ENCODE measurements around the gene ZNF488.

ZNF488 gene

GRCh38 chr10:47423476-47423875, 39.4 kb upstream of the ZNF488 start:
- DNase-seq (ENCODE audit: low read depth in 1 of 2, low spot score in 1 of 2), result no peak
- no peaks in the 10 kb centered on the region for H3K27me3 ChIP-seq (ENCODE audit: insufficient read depth, poor library complexity, severe bottlenecking)
- H3K4me3 ChIP-seq (replicated peaks; ENCODE audit: insufficient read depth, low read length), result no peak overlapping the region
- TF ChIP-seq REST (IDR thresholded peaks at IDR 0.05; ENCODE audit: insufficient replicate concordance, low read depth) (no peak), SPI1 (IDR thresholded peaks at IDR 0.05; ENCODE audit: borderline replicate concordance, low read depth) (no peak), POLR2AphosphoS5 (IDR thresholded peaks at IDR 0.05; ENCODE audit: low read depth) (no peak), CTCF (IDR thresholded peaks at IDR 0.05; ENCODE audit: insufficient read depth, low read length) (no peak), GABPA (IDR thresholded peaks at IDR 0.05; ENCODE audit: low read depth) (no peak)
- no peak overlapping the region for H3K27ac ChIP-seq (replicated peaks)

DNA sequence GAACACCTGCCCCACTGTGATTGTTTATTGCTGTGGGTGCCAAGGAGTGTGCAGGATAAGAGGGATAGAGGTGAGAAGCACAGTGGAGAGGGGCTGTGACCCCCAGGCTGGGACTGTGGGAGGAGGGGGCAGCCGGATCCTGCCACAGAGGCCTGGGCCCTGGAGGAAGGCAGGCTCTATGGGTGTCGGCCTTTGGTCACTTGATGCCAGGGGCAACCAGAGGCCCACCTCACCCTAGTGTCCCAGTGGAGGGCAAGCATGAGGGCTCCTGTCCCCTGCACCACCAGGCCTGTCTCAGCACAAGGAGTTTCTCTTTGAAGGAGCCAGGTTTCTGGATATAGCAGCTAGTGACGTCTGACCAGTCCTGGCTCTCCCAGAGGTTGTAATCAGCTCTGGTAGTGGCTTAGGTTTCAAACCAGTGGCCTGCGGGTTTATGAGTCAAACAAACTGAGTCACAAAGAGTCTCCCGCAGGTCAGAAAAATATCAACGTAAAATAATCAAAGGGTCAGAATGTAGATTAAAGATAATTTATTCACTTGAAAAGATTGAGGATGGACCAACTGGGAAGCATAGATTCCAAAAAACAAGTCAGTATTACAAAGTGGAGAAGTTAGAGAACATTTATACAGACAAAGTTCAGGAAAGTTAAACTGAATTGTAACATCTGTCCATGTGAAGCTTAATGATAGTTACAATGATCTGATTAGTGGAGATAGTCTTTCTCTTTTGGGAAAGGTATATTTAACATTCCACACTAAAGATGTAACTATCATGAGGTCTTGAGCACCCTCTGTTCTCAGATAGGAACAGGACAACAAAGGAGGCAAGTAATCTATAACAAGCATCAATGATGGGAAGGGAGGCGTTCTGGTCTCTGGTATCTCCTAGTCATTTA, 37.2 kb upstream of the ZNF488 start:
- H3K27ac ChIP-seq (replicated peaks), result no peak overlapping the region
- H3K4me3 ChIP-seq (replicated peaks; ENCODE audit: insufficient read depth, low read length), result no peak overlapping the region
- TF ChIP-seq SPI1 (IDR thresholded peaks at IDR 0.05; ENCODE audit: borderline replicate concordance, low read depth) (no peak), GABPA (IDR thresholded peaks at IDR 0.05; ENCODE audit: low read depth) (no peak), CTCF (IDR thresholded peaks at IDR 0.05; ENCODE audit: insufficient read depth, low read length) (no peak), POLR2AphosphoS5 (IDR thresholded peaks at IDR 0.05; ENCODE audit: low read depth) (no peak), REST (IDR thresholded peaks at IDR 0.05; ENCODE audit: insufficient replicate concordance, low read depth) (no peak)
- no peak for DNase-seq (ENCODE audit: low read depth in 1 of 2, low spot score in 1 of 2)
- H3K27me3 ChIP-seq (ENCODE audit: insufficient read depth, poor library complexity, severe bottlenecking), result no peaks in the 10 kb centered on the region

GRCh38 chr10:47420305-47421056, 36.4 kb upstream of the ZNF488 start:
- no peaks in the 10 kb centered on the region for H3K27me3 ChIP-seq (ENCODE audit: insufficient read depth, poor library complexity, severe bottlenecking)
- no peak overlapping the region for H3K27ac ChIP-seq (replicated peaks)
- no peak for DNase-seq (ENCODE audit: low read depth in 1 of 2, low spot score in 1 of 2)
- TF ChIP-seq SPI1 (IDR thresholded peaks at IDR 0.05; ENCODE audit: borderline replicate concordance, low read depth), result no peak
- no peak overlapping the region for H3K4me3 ChIP-seq (replicated peaks; ENCODE audit: insufficient read depth, low read length)

- no peak for DNase-seq (ENCODE audit: low read depth in 1 of 2, low spot score in 1 of 2)
- Histone ChIP-seq H3K27me3 (ENCODE audit: insufficient read depth, poor library complexity, severe bottlenecking) (no peaks in the 10 kb centered on the region), H3K27ac (replicated peaks) (no peak overlapping the region), H3K4me3 (replicated peaks; ENCODE audit: insufficient read depth, low read length) (no peak overlapping the region)
- no peak for TF ChIP-seq POLR2AphosphoS5 (IDR thresholded peaks at IDR 0.05; ENCODE audit: low read depth)
- no peak for TF ChIP-seq SPI1 (IDR thresholded peaks at IDR 0.05; ENCODE audit: borderline replicate concordance, low read depth)
- no peak for TF ChIP-seq CTCF (IDR thresholded peaks at IDR 0.05; ENCODE audit: insufficient read depth, low read length)
- TF ChIP-seq REST (IDR thresholded peaks at IDR 0.05; ENCODE audit: insufficient replicate concordance, low read depth), result no peak
- no peak for TF ChIP-seq GABPA (IDR thresholded peaks at IDR 0.05; ENCODE audit: low read depth)
Measured at GRCh38 chr10:47419421-47419820, 35.3 kb upstream of the ZNF488 start.
